ENCODE measurements around the gene CASQ1.

DNA sequence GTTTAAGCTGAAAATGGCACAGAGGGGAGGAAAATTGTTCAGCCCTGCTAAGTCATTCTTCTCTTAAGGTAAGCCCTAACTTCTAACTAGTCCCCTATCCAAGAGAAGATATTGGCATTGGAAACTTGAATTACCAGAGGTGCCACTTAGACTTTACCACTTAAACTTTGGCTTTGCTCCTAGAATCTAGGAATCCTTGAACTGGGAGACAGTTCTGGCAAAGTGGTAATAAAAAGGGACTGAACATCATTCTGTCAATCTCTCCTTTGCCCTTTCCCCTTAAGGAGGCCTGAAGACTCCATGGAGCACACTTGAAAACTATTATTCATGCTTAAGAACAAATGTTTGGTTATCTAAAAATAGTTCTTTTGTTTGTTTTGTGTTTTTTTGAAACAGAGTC, 30.5 kb upstream of the CASQ1 start:
- TF ChIP-seq, protein P1, sequence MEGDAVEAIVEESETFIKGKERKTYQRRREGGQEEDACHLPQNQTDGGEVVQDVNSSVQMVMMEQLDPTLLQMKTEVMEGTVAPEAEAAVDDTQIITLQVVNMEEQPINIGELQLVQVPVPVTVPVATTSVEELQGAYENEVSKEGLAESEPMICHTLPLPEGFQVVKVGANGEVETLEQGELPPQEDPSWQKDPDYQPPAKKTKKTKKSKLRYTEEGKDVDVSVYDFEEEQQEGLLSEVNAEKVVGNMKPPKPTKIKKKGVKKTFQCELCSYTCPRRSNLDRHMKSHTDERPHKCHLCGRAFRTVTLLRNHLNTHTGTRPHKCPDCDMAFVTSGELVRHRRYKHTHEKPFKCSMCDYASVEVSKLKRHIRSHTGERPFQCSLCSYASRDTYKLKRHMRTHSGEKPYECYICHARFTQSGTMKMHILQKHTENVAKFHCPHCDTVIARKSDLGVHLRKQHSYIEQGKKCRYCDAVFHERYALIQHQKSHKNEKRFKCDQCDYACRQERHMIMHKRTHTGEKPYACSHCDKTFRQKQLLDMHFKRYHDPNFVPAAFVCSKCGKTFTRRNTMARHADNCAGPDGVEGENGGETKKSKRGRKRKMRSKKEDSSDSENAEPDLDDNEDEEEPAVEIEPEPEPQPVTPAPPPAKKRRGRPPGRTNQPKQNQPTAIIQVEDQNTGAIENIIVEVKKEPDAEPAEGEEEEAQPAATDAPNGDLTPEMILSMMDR (IDR thresholded peaks at IDR 0.05) = no peak
- TF ChIP-seq POLR2A (IDR thresholded peaks at IDR 0.05) (no peak), POLR2AphosphoS5 (IDR thresholded peaks at IDR 0.05) (no peak)
